ENCODE data around the gene PROC. TPM values are rescaled to one million over a fixed set of nuclear protein-coding genes. Genes with fewer than 3 reads are reported as not detected.
A peak's percentile ranks its signal among the peaks of the same experiment; 100 is the strongest.
"Not testable (repeated sequence)": the region's sequence is repeated elsewhere in the genome, so short reads cannot be mapped to it uniquely, and the experiment has no call there.

Gene PROC
- total RNA-seq, 1 donor from 2014 or later, result not detected

GRCh38 chr2:127426501-127427354 is 8.5 kb downstream of the PROC start:
- DNase-seq (ENCODE audit: low read depth), result no peak

GRCh38 chr2:127427376-127428056 is 9.3 kb downstream of the PROC start:
- DNase-seq (ENCODE audit: low read depth), result no peak

GRCh38 chr2:127428057-127428814 is 10.0 kb downstream of the PROC start:
- no peak for DNase-seq (ENCODE audit: low read depth)

GRCh38 chr2:127428815-127429109 is 10.5 kb downstream of the PROC start:
- DNase-seq (ENCODE audit: low read depth), result no peak

GRCh38 chr2:127429291-127429690 is 11.1 kb downstream of the PROC start:
- DNase-seq (ENCODE audit: low read depth), result no peak

- no peak for DNase-seq (ENCODE audit: low read depth)
Measured at GRCh38 chr2:127429844-127430425, 11.7 kb downstream of the PROC start.

GRCh38 chr2:127431408-127432023 is 13.3 kb downstream of the PROC start:
- peak; percentile 55 for DNase-seq (ENCODE audit: low read depth)

- no peak for DNase-seq (ENCODE audit: low read depth)
Measured at GRCh38 chr2:127434515-127434914, 16.3 kb downstream of the PROC start.

GRCh38 chr2:127437056-127437455 is 18.8 kb downstream of the PROC start:
- no peak for DNase-seq (ENCODE audit: low read depth)

- no peak for DNase-seq (ENCODE audit: low read depth)
Measured at GRCh38 chr2:127437781-127438726, 19.8 kb downstream of the PROC start.

GRCh38 chr2:127439343-127439742 is 21.1 kb downstream of the PROC start:
- DNase-seq (ENCODE audit: low read depth), result no peak

- no peak for DNase-seq (ENCODE audit: low read depth)
Measured at GRCh38 chr2:127448526-127448925, 30.3 kb downstream of the PROC start.

GRCh38 chr2:127449414-127449813 is 31.2 kb downstream of the PROC start:
- no peak for DNase-seq (ENCODE audit: low read depth)

GRCh38 chr2:127449898-127450297 is 31.7 kb downstream of the PROC start:
- DNase-seq (ENCODE audit: low read depth), result no peak

GRCh38 chr2:127451981-127452380 is 33.8 kb downstream of the PROC start:
- peak; percentile 51 for DNase-seq (ENCODE audit: low read depth)

- not testable (repeated sequence) for DNase-seq (ENCODE audit: low read depth)
Measured at GRCh38 chr2:127452423-127452822, 34.2 kb downstream of the PROC start.

GRCh38 chr2:127453013-127453391 is 34.8 kb downstream of the PROC start:
- DNase-seq (ENCODE audit: low read depth), result no peak

GRCh38 chr2:127453392-127454171 is 35.4 kb downstream of the PROC start:
- peak; percentile 61 for DNase-seq (ENCODE audit: low read depth)
